GM12801 (cell line): ENCODE data around the gene ANO8.

Experiments used
- CTCF ChIP-seq: IDR thresholded peaks from one replicate; pipeline ENCODE4 v1.5.1; 2011; ENCODE audit warnings: control low read depth; ENCODE audit not compliant: insufficient read length; ENCODE audit errors: extremely low read depth

Gene ANO8

DNA sequence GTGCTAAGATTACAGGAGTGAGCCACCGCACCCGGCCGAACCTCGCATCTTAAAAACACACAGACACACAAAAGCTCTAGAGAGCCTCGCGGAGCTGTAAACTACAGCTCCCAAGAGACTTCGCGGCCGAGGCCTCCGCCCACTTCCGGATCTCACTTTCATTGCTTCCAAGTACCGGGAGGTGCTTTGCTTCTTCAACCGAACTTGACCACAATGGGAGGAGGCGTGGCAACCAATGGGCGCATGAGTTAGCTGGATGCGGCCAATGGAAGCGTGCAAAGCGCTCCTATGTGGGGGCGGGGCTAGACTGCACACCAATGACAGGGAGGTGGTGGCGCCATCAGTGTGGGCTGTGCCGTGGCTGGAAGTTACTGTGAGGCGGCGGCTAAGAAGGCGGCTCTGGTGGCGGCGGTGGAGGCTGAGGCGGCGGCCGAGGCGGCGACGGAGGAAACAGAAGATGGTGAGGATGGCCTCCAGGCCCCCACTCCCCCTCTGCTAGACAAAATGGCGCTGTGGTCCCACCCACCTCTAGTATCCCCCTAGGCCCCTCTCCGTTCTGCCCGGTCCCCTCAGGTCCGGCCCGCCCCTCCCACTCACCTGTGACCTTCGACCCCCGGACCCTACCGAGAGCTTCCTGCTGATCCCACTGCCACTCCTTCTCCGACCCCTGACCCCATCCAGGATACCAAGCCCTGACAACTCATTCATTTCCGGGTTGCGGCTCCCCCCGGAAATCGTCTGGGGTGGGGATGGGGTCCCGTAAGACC is 25.3 kb downstream of the ANO8 start, which contains the start of gene DDA1:
Gene DDA1, plus strand, starts transcription at position 366 of the 767 bp plus-strand sequence. Its CDS starts 92 bp downstream, at position 458.
- TF ChIP-seq CTCF: no peak

- no peak for TF ChIP-seq CTCF
Measured at GRCh38 chr19:17307876-17308377, 26.7 kb downstream of the ANO8 start.

GRCh38 chr19:17306285-17306714 is 28.4 kb downstream of the ANO8 start:
- TF ChIP-seq CTCF: no peak

DNA sequence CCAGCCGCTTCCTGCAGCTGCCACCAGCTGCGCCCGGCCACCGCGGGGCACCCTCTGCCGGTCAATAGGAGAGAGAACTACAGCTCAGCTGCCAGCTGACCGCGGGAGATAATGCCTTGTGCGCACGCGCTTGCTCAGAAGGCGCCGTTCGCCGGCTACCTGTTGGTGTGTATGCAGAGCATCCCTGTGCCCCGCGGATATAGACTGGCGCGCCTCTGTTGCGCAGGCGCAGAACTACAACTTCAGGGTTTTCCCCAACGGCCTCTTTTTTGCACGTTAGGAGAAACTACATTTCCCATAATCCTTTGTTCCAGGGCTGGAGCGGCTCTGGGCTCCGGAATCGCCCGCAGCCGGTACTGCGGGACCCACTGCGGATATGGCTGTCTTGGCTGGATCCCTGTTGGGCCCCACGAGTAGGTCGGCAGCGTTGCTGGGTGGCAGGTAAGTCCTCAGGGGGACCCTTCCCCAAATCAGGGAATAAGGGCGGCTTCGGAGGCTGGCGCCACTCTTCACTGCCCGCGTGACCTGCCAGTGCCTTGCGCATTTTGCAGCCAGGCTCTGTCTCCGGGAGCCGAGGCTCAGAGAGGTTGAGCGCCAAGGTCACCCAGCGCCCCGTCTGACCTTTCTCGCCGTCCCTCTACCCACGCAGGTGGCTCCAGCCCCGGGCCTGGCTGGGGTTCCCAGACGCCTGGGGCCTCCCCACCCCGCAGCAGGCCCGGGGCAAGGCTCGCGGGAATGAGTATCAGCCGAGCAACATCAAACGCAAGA is 29.0 kb downstream of the ANO8 start, which contains the start of gene MRPL34:
Gene MRPL34, plus strand, starts transcription at position 356 of the 768 bp plus-strand sequence. Its CDS starts 21 bp downstream, at position 377.
- no peak for TF ChIP-seq CTCF

DNA sequence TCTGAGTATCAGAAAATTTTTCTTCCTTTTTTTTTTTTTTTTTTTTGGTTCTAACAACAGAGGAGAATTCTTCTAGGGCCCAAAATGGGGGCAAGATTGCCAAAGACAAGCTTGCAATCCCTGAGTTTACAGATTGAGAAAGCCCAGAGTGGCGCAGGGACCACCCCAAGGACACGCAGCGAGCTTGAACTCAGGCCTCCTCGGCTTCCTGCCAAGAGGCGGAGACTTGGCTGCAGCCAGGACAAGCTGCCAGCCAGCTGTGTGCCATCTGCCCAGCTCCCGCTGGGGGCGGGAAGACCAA is 29.5 kb downstream of the ANO8 start:
- no peak for TF ChIP-seq CTCF

DNA sequence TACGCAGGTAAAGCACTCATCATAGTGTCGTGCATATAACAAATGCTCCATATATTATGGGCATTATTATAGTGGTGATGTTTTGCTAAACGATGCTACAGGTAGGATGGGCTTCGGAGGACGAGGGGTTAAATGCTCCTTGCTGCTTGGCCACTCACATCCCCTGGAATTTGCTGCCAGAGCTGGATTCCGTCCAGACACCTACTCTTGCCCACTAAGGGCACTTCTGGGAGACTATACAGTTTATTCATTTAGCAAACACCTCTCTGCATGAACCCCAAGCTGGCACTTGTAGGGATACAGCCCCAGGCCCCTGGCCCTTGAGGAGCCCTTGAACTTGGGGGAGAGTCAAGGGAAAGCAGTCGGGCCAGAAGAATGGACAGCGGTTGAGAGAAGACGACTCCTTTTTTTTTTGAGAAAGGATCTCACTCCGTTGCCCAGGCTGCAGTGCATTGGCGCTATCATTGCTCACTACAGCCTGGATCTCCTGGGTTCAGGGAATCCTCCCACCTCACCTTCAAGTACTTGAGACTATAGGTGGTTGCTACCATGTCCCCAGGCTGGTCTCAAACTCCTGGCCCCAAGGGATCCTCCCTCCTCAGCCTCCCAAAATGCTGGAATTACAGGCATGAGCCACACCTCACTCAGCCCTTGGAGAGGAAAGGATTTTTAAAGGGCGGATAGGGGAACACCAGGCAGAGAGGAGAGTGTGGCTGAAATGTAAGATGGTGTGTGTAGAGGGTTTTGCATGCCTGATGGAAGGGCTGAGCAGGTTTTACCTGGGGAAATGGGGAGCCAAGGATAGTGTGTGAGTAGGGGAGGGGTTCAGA is 30.1 kb downstream of the ANO8 start:
- TF ChIP-seq CTCF: no peak

DNA sequence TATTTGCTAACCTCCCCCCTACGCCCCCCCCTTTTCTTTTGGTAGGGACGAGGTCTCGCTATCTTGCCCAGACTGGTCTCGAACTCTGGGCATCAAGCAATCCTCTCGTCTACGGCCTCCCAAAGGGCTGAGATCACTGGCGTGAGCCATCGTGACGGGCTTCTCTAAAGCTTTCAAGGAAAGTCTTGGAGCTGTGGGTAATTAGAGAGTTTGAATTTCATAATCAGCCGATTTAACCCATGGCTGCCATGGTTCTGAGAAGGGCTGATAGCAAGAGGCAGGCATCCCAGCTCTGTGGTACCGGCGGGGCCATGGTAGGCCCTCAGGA is 30.8 kb downstream of the ANO8 start:
- TF ChIP-seq CTCF: no peak
